IMR-90 (cell line): ENCODE data around the gene ADARB2.

Experiments used
- BHLHE40 ChIP-seq: fragments of 150-350 bp; IDR thresholded peaks from 2 replicates; pipeline ENCODE4 v1.6.1; 2016; ENCODE audit warnings: mild to moderate bottlenecking, low read depth, low read length
- CHD1 ChIP-seq: IDR thresholded peaks from 2 replicates; pipeline ENCODE4 v1.6.1; 2012; ENCODE audit warnings: low read depth, low read length, improper control_type of control experiment
- FOS ChIP-seq: fragments of 150-350 bp; IDR thresholded peaks from 2 replicates; pipeline ENCODE4 v1.6.1; 2016; ENCODE audit warnings: low read depth, low read length
- MAZ ChIP-seq: IDR thresholded peaks from 2 replicates; pipeline ENCODE4 v1.6.1; 2012; ENCODE audit warnings: low read depth, mild to moderate bottlenecking, low read length, improper control_type of control experiment, moderate library complexity, borderline replicate concordance
- NFE2L2 ChIP-seq: fragments of 150-350 bp; IDR thresholded peaks from 2 replicates; pipeline ENCODE4 v1.6.1; 2016; ENCODE audit warnings: low read depth, mild to moderate bottlenecking, low read length
- POLR2A ChIP-seq: IDR thresholded peaks from 2 replicates; pipeline ENCODE4 v1.6.1; 2012; ENCODE audit warnings: mild to moderate bottlenecking, low read depth, low read length
- RAD21 ChIP-seq: IDR thresholded peaks from 2 replicates; pipeline ENCODE4 v1.6.1; 2012; ENCODE audit warnings: low read length, improper control_type of control experiment
- RCOR1 ChIP-seq: IDR thresholded peaks from 2 replicates; pipeline ENCODE4 v1.6.1; 2012; ENCODE audit warnings: mild to moderate bottlenecking, low read length, improper control_type of control experiment; ENCODE audit not compliant: insufficient replicate concordance
- RFX5 ChIP-seq: IDR thresholded peaks from 2 replicates; pipeline ENCODE4 v1.8.0; 2012; ENCODE audit warnings: low read depth, mild to moderate bottlenecking, low read length, moderate library complexity
- SMC3 ChIP-seq: fragments of 150-350 bp; IDR thresholded peaks from 2 replicates; pipeline ENCODE4 v1.6.1; 2016; ENCODE audit warnings: low read depth, mild to moderate bottlenecking, antibody characterized with exemption, low read length, moderate library complexity
- TF ChIP-seq, protein P1 (sequence below): fragments of 150-350 bp; IDR thresholded peaks from 2 replicates; pipeline ENCODE4 v1.6.1; 2017; ENCODE audit warnings: mild to moderate bottlenecking, antibody characterized with exemption, low read length, low read depth
- TF ChIP-seq, protein P2 (sequence below): conservative IDR thresholded peaks from 2 replicates; pipeline ENCODE4 v1.5.1; 2012; ENCODE audit warnings: mild to moderate bottlenecking, low read depth, low read length, improper control_type of control experiment
- TF ChIP-seq, protein P3 (sequence below): fragments of 150-350 bp; IDR thresholded peaks from 2 replicates; pipeline ENCODE4 v1.6.1; 2016; ENCODE audit warnings: low read depth, mild to moderate bottlenecking, low read length, moderate library complexity, borderline replicate concordance

GRCh38 chr10:1465993-1466764 lies 271.1 kb downstream of the ADARB2 start:
- TF ChIP-seq, protein P1, sequence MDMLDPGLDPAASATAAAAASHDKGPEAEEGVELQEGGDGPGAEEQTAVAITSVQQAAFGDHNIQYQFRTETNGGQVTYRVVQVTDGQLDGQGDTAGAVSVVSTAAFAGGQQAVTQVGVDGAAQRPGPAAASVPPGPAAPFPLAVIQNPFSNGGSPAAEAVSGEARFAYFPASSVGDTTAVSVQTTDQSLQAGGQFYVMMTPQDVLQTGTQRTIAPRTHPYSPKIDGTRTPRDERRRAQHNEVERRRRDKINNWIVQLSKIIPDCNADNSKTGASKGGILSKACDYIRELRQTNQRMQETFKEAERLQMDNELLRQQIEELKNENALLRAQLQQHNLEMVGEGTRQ, result no peak
- TF ChIP-seq, protein P2, sequence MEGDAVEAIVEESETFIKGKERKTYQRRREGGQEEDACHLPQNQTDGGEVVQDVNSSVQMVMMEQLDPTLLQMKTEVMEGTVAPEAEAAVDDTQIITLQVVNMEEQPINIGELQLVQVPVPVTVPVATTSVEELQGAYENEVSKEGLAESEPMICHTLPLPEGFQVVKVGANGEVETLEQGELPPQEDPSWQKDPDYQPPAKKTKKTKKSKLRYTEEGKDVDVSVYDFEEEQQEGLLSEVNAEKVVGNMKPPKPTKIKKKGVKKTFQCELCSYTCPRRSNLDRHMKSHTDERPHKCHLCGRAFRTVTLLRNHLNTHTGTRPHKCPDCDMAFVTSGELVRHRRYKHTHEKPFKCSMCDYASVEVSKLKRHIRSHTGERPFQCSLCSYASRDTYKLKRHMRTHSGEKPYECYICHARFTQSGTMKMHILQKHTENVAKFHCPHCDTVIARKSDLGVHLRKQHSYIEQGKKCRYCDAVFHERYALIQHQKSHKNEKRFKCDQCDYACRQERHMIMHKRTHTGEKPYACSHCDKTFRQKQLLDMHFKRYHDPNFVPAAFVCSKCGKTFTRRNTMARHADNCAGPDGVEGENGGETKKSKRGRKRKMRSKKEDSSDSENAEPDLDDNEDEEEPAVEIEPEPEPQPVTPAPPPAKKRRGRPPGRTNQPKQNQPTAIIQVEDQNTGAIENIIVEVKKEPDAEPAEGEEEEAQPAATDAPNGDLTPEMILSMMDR, result no peak
- TF ChIP-seq POLR2A, result no peak
- TF ChIP-seq, protein P3, sequence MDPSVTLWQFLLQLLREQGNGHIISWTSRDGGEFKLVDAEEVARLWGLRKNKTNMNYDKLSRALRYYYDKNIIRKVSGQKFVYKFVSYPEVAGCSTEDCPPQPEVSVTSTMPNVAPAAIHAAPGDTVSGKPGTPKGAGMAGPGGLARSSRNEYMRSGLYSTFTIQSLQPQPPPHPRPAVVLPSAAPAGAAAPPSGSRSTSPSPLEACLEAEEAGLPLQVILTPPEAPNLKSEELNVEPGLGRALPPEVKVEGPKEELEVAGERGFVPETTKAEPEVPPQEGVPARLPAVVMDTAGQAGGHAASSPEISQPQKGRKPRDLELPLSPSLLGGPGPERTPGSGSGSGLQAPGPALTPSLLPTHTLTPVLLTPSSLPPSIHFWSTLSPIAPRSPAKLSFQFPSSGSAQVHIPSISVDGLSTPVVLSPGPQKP, result no peak
- TF ChIP-seq SMC3, result no peak
- TF ChIP-seq RAD21, result no peak
- no peak for TF ChIP-seq FOS
- no peak for TF ChIP-seq BHLHE40
- no peak for TF ChIP-seq RCOR1
- no peak for TF ChIP-seq RFX5
- TF ChIP-seq NFE2L2, result no peak
- no peak for TF ChIP-seq CHD1
- TF ChIP-seq MAZ, result no peak
